HG02970 (cell line): ENCODE results near the gene RASGEF1C.

Experiments used
- ATAC-seq: cut with Tn5 transposase; IDR thresholded peaks from one replicate; pipeline ENCODE4 v1.9.1; 2021; ENCODE audit warnings: mild to moderate bottlenecking, moderate library complexity, moderate number of reproducible peaks; ENCODE audit not compliant: unreplicated experiment, low FRiP score

Gene RASGEF1C

GRCh38 chr5:180166176-180166575, 42.8 kb downstream of the RASGEF1C start:
- no peak for ATAC-seq

- ATAC-seq: no peak
These were observed 46.7 kb downstream of the RASGEF1C start for GRCh38 chr5:180162304-180162661.

GRCh38 chr5:180161420-180162303, 47.3 kb downstream of the RASGEF1C start:
- no peak for ATAC-seq

- no peak for ATAC-seq
These were observed 48.2 kb downstream of the RASGEF1C start for GRCh38 chr5:180160789-180161188.

- no peak for ATAC-seq
These were observed 48.8 kb downstream of the RASGEF1C start for GRCh38 chr5:180160215-180160614.

- ATAC-seq: no peak
These were observed 49.3 kb downstream of the RASGEF1C start for GRCh38 chr5:180159756-180160155.

GRCh38 chr5:180157866-180158265, 51.1 kb downstream of the RASGEF1C start:
- ATAC-seq: no peak

- no peak for ATAC-seq
These were observed 52.9 kb downstream of the RASGEF1C start for GRCh38 chr5:180156141-180156540.

- no peak for ATAC-seq
These were observed 53.6 kb downstream of the RASGEF1C start for GRCh38 chr5:180155365-180155926.

- ATAC-seq: no peak
These were observed 54.1 kb downstream of the RASGEF1C start for GRCh38 chr5:180154821-180155364.

- no peak for ATAC-seq
These were observed 55.0 kb downstream of the RASGEF1C start for GRCh38 chr5:180153991-180154390.

- ATAC-seq: no peak
These were observed 55.9 kb downstream of the RASGEF1C start for GRCh38 chr5:180153099-180153498.

- no peak for ATAC-seq
These were observed 65.2 kb downstream of the RASGEF1C start for GRCh38 chr5:180143656-180144364.

GRCh38 chr5:180142824-180143610, 66.0 kb downstream of the RASGEF1C start:
- ATAC-seq: no peak

- ATAC-seq: no peak
These were observed 66.8 kb downstream of the RASGEF1C start for GRCh38 chr5:180142021-180142765.

- no peak for ATAC-seq
These were observed 67.8 kb downstream of the RASGEF1C start for GRCh38 chr5:180141068-180141660.

- no peak for ATAC-seq
These were observed 68.4 kb downstream of the RASGEF1C start for GRCh38 chr5:180140571-180140970.

GRCh38 chr5:180140079-180140554, 68.9 kb downstream of the RASGEF1C start:
- no peak for ATAC-seq

GRCh38 chr5:180139731-180140055, 69.3 kb downstream of the RASGEF1C start:
- ATAC-seq: no peak
